ENCODE data around the gene RFPL4A.
"Not testable (repeated sequence)": the region's sequence is repeated elsewhere in the genome, so short reads cannot be mapped to it uniquely, and the experiment has no call there.

RFPL4A gene

GRCh38 chr19:55758797-55759196 lies at the start of gene RFPL4A:
Gene RFPL4A, plus strand, starts transcription at chr19:55759097. Its CDS starts 2,704 bp downstream, at chr19:55761801.
- not testable (repeated sequence) for DNase-seq

GRCh38 chr19:55711719-55712118 lies 47.2 kb upstream of the RFPL4A start:
- DNase-seq = no peak

- no peak for DNase-seq
Measured at GRCh38 chr19:55712804-55713631, 45.9 kb upstream of the RFPL4A start.

GRCh38 chr19:55716531-55716930 lies 42.4 kb upstream of the RFPL4A start:
- no peak for DNase-seq

GRCh38 chr19:55717251-55717650 lies 41.6 kb upstream of the RFPL4A start:
- no peak for DNase-seq

- not testable (repeated sequence) for DNase-seq
Measured at GRCh38 chr19:55717879-55718711, 40.8 kb upstream of the RFPL4A start.

- DNase-seq = no peak
Measured at GRCh38 chr19:55720214-55720746, 38.6 kb upstream of the RFPL4A start.

- DNase-seq = no peak
Measured at GRCh38 chr19:55720801-55721200, 38.1 kb upstream of the RFPL4A start.

GRCh38 chr19:55723491-55723890 lies 35.4 kb upstream of the RFPL4A start:
- DNase-seq = no peak

GRCh38 chr19:55730378-55730777 lies 28.5 kb upstream of the RFPL4A start:
- not testable (repeated sequence) for DNase-seq

- DNase-seq = no peak
Measured at GRCh38 chr19:55738302-55738701, 20.6 kb upstream of the RFPL4A start, which contains the start of gene NLRP9. Gene NLRP9, minus strand, starts transcription at chr19:55738402. Its CDS starts 28 bp downstream, at chr19:55738374.

GRCh38 chr19:55750715-55751114 lies 8.2 kb upstream of the RFPL4A start:
- DNase-seq = no peak

GRCh38 chr19:55753401-55753800 lies 5.5 kb upstream of the RFPL4A start:
- no peak for DNase-seq

GRCh38 chr19:55756808-55757207 lies 2.1 kb upstream of the RFPL4A start:
- not testable (repeated sequence) for DNase-seq

- no peak for DNase-seq
Measured at GRCh38 chr19:55766466-55766865, 7.6 kb downstream of the RFPL4A start.

GRCh38 chr19:55768818-55769217 lies 9.9 kb downstream of the RFPL4A start, which contains the start of gene RFPL4AL1:
Gene RFPL4AL1, plus strand, starts transcription at chr19:55769118. Its CDS starts 2,687 bp downstream, at chr19:55771805.
- not testable (repeated sequence) for DNase-seq

- DNase-seq = not testable (repeated sequence)
Measured at GRCh38 chr19:55769632-55770031, 10.7 kb downstream of the RFPL4A start.

- no peak for DNase-seq
Measured at GRCh38 chr19:55777528-55777927, 18.6 kb downstream of the RFPL4A start.

- no peak for DNase-seq
Measured at GRCh38 chr19:55778331-55778730, 19.4 kb downstream of the RFPL4A start.

GRCh38 chr19:55781112-55781511 lies 22.2 kb downstream of the RFPL4A start:
- DNase-seq = no peak

GRCh38 chr19:55795021-55795420 lies 36.1 kb downstream of the RFPL4A start:
- DNase-seq = no peak

GRCh38 chr19:55801416-55801815 lies 42.5 kb downstream of the RFPL4A start:
- no peak for DNase-seq

GRCh38 chr19:55802281-55802680 lies 43.4 kb downstream of the RFPL4A start:
- no peak for DNase-seq

All from NCI-H446 treated with DMSO at 0.1 percent for 48 hours (cell line).